K562 (cell line): ENCODE measurements around the gene SEC14L2. TPM values are rescaled to one million over a fixed set of nuclear protein-coding genes. Genes with fewer than 3 reads are reported as not detected.
A peak's percentile ranks its signal among the peaks of the same experiment; 100 is the strongest.

Source experiments
- BCOR ChIP-seq: fragments of 450-650 bp; IDR thresholded peaks from 2 replicates; pipeline ENCODE4 v1.6.1; 2016
- CHCHD3 ChIP-seq: fragments of 250-450 bp; sonication (Bioruptor Pico); IDR thresholded peaks from 2 replicates; pipeline ENCODE4 v2.1.2; 2022; ENCODE audit warnings: mild to moderate bottlenecking
- HBP1 ChIP-seq: fragments of 450-650 bp; formaldehyde crosslinking; IDR thresholded peaks from 2 replicates; pipeline ENCODE4 v1.4.0; 2022; ENCODE audit warnings: missing genetic modification characterization
- POU5F1 ChIP-seq: fragments of 150-350 bp; IDR thresholded peaks from 2 replicates; pipeline ENCODE4 v1.6.1; 2014; ENCODE audit warnings: borderline replicate concordance, low read length, low read depth, mild to moderate bottlenecking; ENCODE audit not compliant: partially characterized antibody
- ZNF764 ChIP-seq: fragments of 250-450 bp; sonication (Bioruptor Pico); IDR thresholded peaks from 2 replicates; pipeline ENCODE4 v1.4.0; 2020; ENCODE audit warnings: low read depth, mild to moderate bottlenecking, moderate library complexity
- polyA plus RNA-seq, 8 experiments: library from polyadenylated mRNA; depleted of rRNA in 4 of 8; stranded (reverse) in 5 of 8; unstranded in 3 of 8; fragments of >200 nt; fragmentation: Nextera tagmentation in 2 of 8; fragmentation: Illumina TruSeq in 1 of 8; extraction: Ambion mirVana in 2 of 8; extraction: Trizol in 1 of 8; gene quantifications; 2 replicates each; pipeline versions ENCODE4 v1.2.1 to v1.2.3, GENCODE V29; 2011 to 2014; ENCODE audit warnings: inconsistent platforms in 1 of 8, missing spikeins in 1 of 8
- total RNA-seq, 7 experiments: library from RNA; depleted of rRNA in 6 of 7; stranded (reverse); fragments of >200 nt in 6 of 7; fragmentation: Illumina TruSeq in 2 of 7; extraction: Trizol in 2 of 7; gene quantifications; 2 replicates each; pipeline versions ENCODE4 v1.2.1 to v1.2.3, GENCODE V29; 2011 to 2021; ENCODE audit warnings: low replicate concordance in 1 of 7
- TF ChIP-seq, protein P1 (sequence below): fragments of 450-650 bp; formaldehyde crosslinking; IDR thresholded peaks from 2 replicates; pipeline ENCODE4 v1.4.0; 2020; ENCODE audit warnings: mild to moderate bottlenecking, moderate library complexity
- TF ChIP-seq, protein P2 (sequence below), 2 experiments: fragments of 450-650 bp; IDR thresholded peaks; 2 replicates each; pipeline ENCODE4 v1.6.1; 2018; ENCODE audit warnings: mild to moderate bottlenecking in 2 of 2, low read depth in 1 of 2; ENCODE audit not compliant: partially characterized antibody in 2 of 2
- TF ChIP-seq, protein P3 (sequence below): sonication (generic); formaldehyde crosslinking; IDR thresholded peaks from 2 replicates; pipeline ENCODE4 v1.8.1; 2023; ENCODE audit warnings: mild to moderate bottlenecking, missing genetic modification reagents
- TF ChIP-seq, protein P4 (sequence below): sonication (generic); formaldehyde crosslinking; IDR thresholded peaks from 2 replicates; pipeline ENCODE4 v1.4.0; 2020; ENCODE audit warnings: mild to moderate bottlenecking, missing genetic modification reagents
- TF ChIP-seq, protein P5 (sequence below): fragments of 450-650 bp; IDR thresholded peaks from 2 replicates; pipeline ENCODE4 v1.6.1; 2017; ENCODE audit warnings: mild to moderate bottlenecking, moderate library complexity
- TF ChIP-seq, protein P6 (sequence below): IDR thresholded peaks from 3 replicates; pipeline ENCODE4 v1.6.1; 2011; ENCODE audit warnings: borderline replicate concordance, mild to moderate bottlenecking; ENCODE audit not compliant: insufficient read length, insufficient read depth

SEC14L2 gene
- total and polyA plus RNA-seq, 9 of the 15 experiments (the other 6 are each of a cell fraction or from before 2014, with no cell fraction given): 0.03 to 0.17 (median 0.10) TPM

GRCh38 chr22:30423959-30424533 is 27.2 kb downstream of the SEC14L2 start (continued):
- TF ChIP-seq, protein P1, sequence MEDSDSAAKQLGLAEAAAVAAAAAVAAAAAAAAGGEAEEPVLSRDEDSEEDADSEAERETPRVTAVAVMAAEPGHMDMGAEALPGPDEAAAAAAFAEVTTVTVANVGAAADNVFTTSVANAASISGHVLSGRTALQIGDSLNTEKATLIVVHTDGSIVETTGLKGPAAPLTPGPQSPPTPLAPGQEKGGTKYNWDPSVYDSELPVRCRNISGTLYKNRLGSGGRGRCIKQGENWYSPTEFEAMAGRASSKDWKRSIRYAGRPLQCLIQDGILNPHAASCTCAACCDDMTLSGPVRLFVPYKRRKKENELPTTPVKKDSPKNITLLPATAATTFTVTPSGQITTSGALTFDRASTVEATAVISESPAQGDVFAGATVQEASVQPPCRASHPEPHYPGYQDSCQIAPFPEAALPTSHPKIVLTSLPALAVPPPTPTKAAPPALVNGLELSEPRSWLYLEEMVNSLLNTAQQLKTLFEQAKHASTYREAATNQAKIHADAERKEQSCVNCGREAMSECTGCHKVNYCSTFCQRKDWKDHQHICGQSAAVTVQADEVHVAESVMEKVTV (CRISPR knock-in tag): no peak
- TF ChIP-seq, protein P2, sequence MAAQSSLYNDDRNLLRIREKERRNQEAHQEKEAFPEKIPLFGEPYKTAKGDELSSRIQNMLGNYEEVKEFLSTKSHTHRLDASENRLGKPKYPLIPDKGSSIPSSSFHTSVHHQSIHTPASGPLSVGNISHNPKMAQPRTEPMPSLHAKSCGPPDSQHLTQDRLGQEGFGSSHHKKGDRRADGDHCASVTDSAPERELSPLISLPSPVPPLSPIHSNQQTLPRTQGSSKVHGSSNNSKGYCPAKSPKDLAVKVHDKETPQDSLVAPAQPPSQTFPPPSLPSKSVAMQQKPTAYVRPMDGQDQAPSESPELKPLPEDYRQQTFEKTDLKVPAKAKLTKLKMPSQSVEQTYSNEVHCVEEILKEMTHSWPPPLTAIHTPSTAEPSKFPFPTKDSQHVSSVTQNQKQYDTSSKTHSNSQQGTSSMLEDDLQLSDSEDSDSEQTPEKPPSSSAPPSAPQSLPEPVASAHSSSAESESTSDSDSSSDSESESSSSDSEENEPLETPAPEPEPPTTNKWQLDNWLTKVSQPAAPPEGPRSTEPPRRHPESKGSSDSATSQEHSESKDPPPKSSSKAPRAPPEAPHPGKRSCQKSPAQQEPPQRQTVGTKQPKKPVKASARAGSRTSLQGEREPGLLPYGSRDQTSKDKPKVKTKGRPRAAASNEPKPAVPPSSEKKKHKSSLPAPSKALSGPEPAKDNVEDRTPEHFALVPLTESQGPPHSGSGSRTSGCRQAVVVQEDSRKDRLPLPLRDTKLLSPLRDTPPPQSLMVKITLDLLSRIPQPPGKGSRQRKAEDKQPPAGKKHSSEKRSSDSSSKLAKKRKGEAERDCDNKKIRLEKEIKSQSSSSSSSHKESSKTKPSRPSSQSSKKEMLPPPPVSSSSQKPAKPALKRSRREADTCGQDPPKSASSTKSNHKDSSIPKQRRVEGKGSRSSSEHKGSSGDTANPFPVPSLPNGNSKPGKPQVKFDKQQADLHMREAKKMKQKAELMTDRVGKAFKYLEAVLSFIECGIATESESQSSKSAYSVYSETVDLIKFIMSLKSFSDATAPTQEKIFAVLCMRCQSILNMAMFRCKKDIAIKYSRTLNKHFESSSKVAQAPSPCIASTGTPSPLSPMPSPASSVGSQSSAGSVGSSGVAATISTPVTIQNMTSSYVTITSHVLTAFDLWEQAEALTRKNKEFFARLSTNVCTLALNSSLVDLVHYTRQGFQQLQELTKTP (IDR thresholded peaks at IDR 0.05; ENCODE audit: low read depth in 1 of 2, partially characterized antibody in 2 of 2): no peak
- TF ChIP-seq BCOR (0 out of 2 replicates have a peak, but pooled peaks have one; percentile 31), HBP1 (CRISPR knock-in tag) (no peak), POU5F1 (no peak), CHCHD3 (CRISPR knock-in tag) (no peak), ZNF764 (CRISPR knock-in tag) (no peak)
- TF ChIP-seq, protein P3, sequence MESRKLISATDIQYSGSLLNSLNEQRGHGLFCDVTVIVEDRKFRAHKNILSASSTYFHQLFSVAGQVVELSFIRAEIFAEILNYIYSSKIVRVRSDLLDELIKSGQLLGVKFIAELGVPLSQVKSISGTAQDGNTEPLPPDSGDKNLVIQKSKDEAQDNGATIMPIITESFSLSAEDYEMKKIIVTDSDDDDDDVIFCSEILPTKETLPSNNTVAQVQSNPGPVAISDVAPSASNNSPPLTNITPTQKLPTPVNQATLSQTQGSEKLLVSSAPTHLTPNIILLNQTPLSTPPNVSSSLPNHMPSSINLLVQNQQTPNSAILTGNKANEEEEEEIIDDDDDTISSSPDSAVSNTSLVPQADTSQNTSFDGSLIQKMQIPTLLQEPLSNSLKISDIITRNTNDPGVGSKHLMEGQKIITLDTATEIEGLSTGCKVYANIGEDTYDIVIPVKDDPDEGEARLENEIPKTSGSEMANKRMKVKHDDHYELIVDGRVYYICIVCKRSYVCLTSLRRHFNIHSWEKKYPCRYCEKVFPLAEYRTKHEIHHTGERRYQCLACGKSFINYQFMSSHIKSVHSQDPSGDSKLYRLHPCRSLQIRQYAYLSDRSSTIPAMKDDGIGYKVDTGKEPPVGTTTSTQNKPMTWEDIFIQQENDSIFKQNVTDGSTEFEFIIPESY (CRISPR knock-in tag): no peak
- TF ChIP-seq, protein P4, sequence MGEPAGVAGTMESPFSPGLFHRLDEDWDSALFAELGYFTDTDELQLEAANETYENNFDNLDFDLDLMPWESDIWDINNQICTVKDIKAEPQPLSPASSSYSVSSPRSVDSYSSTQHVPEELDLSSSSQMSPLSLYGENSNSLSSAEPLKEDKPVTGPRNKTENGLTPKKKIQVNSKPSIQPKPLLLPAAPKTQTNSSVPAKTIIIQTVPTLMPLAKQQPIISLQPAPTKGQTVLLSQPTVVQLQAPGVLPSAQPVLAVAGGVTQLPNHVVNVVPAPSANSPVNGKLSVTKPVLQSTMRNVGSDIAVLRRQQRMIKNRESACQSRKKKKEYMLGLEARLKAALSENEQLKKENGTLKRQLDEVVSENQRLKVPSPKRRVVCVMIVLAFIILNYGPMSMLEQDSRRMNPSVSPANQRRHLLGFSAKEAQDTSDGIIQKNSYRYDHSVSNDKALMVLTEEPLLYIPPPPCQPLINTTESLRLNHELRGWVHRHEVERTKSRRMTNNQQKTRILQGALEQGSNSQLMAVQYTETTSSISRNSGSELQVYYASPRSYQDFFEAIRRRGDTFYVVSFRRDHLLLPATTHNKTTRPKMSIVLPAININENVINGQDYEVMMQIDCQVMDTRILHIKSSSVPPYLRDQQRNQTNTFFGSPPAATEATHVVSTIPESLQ (CRISPR knock-in tag): no peak
- TF ChIP-seq, protein P5, sequence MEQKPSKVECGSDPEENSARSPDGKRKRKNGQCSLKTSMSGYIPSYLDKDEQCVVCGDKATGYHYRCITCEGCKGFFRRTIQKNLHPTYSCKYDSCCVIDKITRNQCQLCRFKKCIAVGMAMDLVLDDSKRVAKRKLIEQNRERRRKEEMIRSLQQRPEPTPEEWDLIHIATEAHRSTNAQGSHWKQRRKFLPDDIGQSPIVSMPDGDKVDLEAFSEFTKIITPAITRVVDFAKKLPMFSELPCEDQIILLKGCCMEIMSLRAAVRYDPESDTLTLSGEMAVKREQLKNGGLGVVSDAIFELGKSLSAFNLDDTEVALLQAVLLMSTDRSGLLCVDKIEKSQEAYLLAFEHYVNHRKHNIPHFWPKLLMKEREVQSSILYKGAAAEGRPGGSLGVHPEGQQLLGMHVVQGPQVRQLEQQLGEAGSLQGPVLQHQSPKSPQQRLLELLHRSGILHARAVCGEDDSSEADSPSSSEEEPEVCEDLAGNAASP: no peak
- TF ChIP-seq, protein P6, sequence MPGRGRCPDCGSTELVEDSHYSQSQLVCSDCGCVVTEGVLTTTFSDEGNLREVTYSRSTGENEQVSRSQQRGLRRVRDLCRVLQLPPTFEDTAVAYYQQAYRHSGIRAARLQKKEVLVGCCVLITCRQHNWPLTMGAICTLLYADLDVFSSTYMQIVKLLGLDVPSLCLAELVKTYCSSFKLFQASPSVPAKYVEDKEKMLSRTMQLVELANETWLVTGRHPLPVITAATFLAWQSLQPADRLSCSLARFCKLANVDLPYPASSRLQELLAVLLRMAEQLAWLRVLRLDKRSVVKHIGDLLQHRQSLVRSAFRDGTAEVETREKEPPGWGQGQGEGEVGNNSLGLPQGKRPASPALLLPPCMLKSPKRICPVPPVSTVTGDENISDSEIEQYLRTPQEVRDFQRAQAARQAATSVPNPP: no peak
